ENCODE measurements around the gene PKHD1.

DNA sequence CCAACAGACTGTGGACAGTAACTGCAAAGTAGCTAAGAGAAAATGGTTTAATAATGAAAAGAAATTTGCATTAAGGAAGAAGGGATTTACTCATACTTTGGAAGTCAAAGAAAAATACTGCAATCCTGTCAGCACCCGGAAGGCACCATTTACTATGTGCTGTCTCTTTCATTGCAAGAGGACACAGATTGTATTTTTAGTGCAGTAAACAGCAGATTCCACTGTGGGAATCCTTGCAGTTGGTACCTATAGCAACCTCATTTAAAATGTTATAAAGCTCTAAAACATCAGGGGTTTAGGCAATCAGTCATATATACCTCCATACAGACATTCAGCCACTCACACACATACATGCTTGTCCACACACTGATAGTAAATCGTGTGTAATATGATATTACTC, 346.8 kb downstream of the PKHD1 start:
- TF ChIP-seq CREB1 (IDR thresholded peaks at IDR 0.05; ENCODE audit: low read depth) = no peak
- TF ChIP-seq, protein P1, sequence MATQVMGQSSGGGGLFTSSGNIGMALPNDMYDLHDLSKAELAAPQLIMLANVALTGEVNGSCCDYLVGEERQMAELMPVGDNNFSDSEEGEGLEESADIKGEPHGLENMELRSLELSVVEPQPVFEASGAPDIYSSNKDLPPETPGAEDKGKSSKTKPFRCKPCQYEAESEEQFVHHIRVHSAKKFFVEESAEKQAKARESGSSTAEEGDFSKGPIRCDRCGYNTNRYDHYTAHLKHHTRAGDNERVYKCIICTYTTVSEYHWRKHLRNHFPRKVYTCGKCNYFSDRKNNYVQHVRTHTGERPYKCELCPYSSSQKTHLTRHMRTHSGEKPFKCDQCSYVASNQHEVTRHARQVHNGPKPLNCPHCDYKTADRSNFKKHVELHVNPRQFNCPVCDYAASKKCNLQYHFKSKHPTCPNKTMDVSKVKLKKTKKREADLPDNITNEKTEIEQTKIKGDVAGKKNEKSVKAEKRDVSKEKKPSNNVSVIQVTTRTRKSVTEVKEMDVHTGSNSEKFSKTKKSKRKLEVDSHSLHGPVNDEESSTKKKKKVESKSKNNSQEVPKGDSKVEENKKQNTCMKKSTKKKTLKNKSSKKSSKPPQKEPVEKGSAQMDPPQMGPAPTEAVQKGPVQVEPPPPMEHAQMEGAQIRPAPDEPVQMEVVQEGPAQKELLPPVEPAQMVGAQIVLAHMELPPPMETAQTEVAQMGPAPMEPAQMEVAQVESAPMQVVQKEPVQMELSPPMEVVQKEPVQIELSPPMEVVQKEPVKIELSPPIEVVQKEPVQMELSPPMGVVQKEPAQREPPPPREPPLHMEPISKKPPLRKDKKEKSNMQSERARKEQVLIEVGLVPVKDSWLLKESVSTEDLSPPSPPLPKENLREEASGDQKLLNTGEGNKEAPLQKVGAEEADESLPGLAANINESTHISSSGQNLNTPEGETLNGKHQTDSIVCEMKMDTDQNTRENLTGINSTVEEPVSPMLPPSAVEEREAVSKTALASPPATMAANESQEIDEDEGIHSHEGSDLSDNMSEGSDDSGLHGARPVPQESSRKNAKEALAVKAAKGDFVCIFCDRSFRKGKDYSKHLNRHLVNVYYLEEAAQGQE (IDR thresholded peaks at IDR 0.05; ENCODE audit: low read depth) = no peak
- TF ChIP-seq, protein P2, sequence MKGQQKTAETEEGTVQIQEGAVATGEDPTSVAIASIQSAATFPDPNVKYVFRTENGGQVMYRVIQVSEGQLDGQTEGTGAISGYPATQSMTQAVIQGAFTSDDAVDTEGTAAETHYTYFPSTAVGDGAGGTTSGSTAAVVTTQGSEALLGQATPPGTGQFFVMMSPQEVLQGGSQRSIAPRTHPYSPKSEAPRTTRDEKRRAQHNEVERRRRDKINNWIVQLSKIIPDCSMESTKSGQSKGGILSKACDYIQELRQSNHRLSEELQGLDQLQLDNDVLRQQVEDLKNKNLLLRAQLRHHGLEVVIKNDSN (IDR thresholded peaks at IDR 0.05) = no peak
- TF ChIP-seq RAD21 (IDR thresholded peaks at IDR 0.05; ENCODE audit: low read depth) = no peak
- TF ChIP-seq EP300 (IDR thresholded peaks at IDR 0.05; ENCODE audit: borderline replicate concordance) = no peak
- TF ChIP-seq, protein P3, sequence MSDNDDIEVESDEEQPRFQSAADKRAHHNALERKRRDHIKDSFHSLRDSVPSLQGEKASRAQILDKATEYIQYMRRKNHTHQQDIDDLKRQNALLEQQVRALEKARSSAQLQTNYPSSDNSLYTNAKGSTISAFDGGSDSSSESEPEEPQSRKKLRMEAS (IDR thresholded peaks at IDR 0.05) = no peak
- no peak for TF ChIP-seq TCF12 (IDR thresholded peaks at IDR 0.05; ENCODE audit: low read depth)
- TF ChIP-seq TAF1 (IDR thresholded peaks at IDR 0.05; ENCODE audit: low read depth) = no peak

All from Ishikawa (cell line).